Endodermal cell (in vitro differentiated cells): Measurements from ENCODE around the gene BIVM. TPM values are rescaled to one million over a fixed set of nuclear protein-coding genes. Genes with fewer than 3 reads are reported as not detected.

Experiments
- DNase-seq: peaks from one replicate; pipeline ENCODE4 v3.0.0-alpha.2; 2017
- H3K27ac ChIP-seq: 2 replicates; pipeline ENCODE4 v1.5.1; 2013; ENCODE audit warnings: mild to moderate bottlenecking, low read depth, low read length, moderate library complexity
- H3K27me3 ChIP-seq: 2 replicates; pipeline ENCODE4 v1.6.1; 2013; ENCODE audit warnings: mild to moderate bottlenecking, low read length, moderate library complexity; ENCODE audit not compliant: insufficient read depth, control insufficient read depth, poor library complexity, severe bottlenecking
- H3K36me3 ChIP-seq: 2 replicates; pipeline ENCODE4 v1.7.0; 2013; ENCODE audit warnings: mild to moderate bottlenecking, low read length, moderate library complexity; ENCODE audit not compliant: control insufficient read depth, insufficient read depth
- H3K4me1 ChIP-seq: one replicate; pipeline ENCODE4 v1.7.0; 2013; ENCODE audit warnings: low read length; ENCODE audit not compliant: control insufficient read depth, insufficient read depth
- H3K4me3 ChIP-seq: 2 replicates; pipeline ENCODE4 v1.5.1; 2013; ENCODE audit warnings: mild to moderate bottlenecking, low read length, moderate library complexity
- H3K9ac ChIP-seq: 2 replicates; pipeline ENCODE4 v1.6.1; 2013; ENCODE audit warnings: mild to moderate bottlenecking, low read length, moderate library complexity; ENCODE audit not compliant: poor library complexity, severe bottlenecking; ENCODE audit errors: extremely low read depth
- H3K9me3 ChIP-seq: 2 replicates; pipeline ENCODE4 v1.6.1; 2013; ENCODE audit warnings: mild to moderate bottlenecking, low read length, moderate library complexity; ENCODE audit not compliant: control insufficient read depth
- H3K27ac Mint-ChIP-seq: 2 replicates; pipeline ENCODE4 v1.8.0; 2020; ENCODE audit warnings: mixed read lengths
- H3K27me3 Mint-ChIP-seq: 2 replicates; pipeline ENCODE4 v1.8.0; 2021; ENCODE audit warnings: mild to moderate bottlenecking, mixed read lengths; ENCODE audit not compliant: insufficient read depth
- H3K36me3 Mint-ChIP-seq: 2 replicates; pipeline ENCODE4 v1.8.0; 2020; ENCODE audit warnings: low read depth, mixed read lengths
- H3K4me1 Mint-ChIP-seq: 2 replicates; pipeline ENCODE4 v1.8.0; 2020; ENCODE audit warnings: mixed read lengths
- H3K4me3 Mint-ChIP-seq: 2 replicates; pipeline ENCODE4 v1.8.0; 2020; ENCODE audit warnings: mild to moderate bottlenecking, moderate library complexity, mixed read lengths
- H3K9me3 Mint-ChIP-seq: 2 replicates; pipeline ENCODE4 v1.8.0; 2020; ENCODE audit warnings: mild to moderate bottlenecking, mixed read lengths
- CTCF ChIP-seq: fragments of 200-600 bp; sonication (generic); conservative IDR thresholded peaks from 2 replicates; pipeline ENCODE4 v1.5.0; 2021; ENCODE audit warnings: antibody characterized with exemption, mild to moderate bottlenecking
- WGBS, 2 experiments: methylation state at CpG; one replicate each; pipeline versions ENCODE4 v1.1.5 to v1.1.7; 2013; ENCODE audit warnings: missing lambda C conversion rate in 2 of 2, mixed read lengths in 1 of 2; ENCODE audit not compliant: insufficient coverage in 1 of 2, insufficient read length in 1 of 2; 5-methylcytosine and 5-hydroxymethylcytosine counted together
- total RNA-seq, 2 donors: library from RNA; stranded (reverse); fragmentation: NEBNext Ultra II Directional in 1 of 2; extraction: Animal tissue kit (Norgen Biotek cat#: 25700) in 1 of 2; gene quantifications; 2 replicates in 1 of 2; 3 replicates in 1 of 2; pipeline ENCODE4 v1.2.1, GENCODE V29; 2021

Gene BIVM
- total RNA-seq, 2 donors from 2014 or later: 14.7 to 15.0 TPM

- Histone ChIP-seq H3K4me3 (no peak overlapping the region), H3K4me1 (no peaks in the 10 kb centered on the region), H3K9me3 (peaks cover 3% of the 10 kb centered on the region), H3K27ac (no peak overlapping the region), H3K9ac (no peak overlapping the region), H3K36me3 (peaks cover 66% of the 10 kb centered on the region), H3K27me3 (no peaks in the 10 kb centered on the region)
- Mint-ChIP-seq H3K4me1 (no peaks in the 10 kb centered on the region), H3K27me3 (no peaks in the 10 kb centered on the region), H3K36me3 (peaks cover 51% of the 10 kb centered on the region), H3K4me3 (no peak overlapping the region), H3K27ac (peak overlapping the region; percentile 48), H3K9me3 (no peaks in the 10 kb centered on the region)
- no peak for DNase-seq
- 65 to 67% methylated on average over 4 to 5 of the region's 5 CpGs for WGBS, 2 experiments
- TF ChIP-seq CTCF: no peak
Observed at GRCh38 chr13:102869948-102870676, 71.2 kb downstream of the BIVM start.

GRCh38 chr13:102870677-102871415 lies 71.9 kb downstream of the BIVM start:
- H3K9me3 ChIP-seq: peaks cover 3% of the 10 kb centered on the region

GRCh38 chr13:102872131-102872530 lies 73.2 kb downstream of the BIVM start:
- H3K4me1 Mint-ChIP-seq: no peaks in the 10 kb centered on the region
- H3K9me3 Mint-ChIP-seq: no peaks in the 10 kb centered on the region
- no peak for DNase-seq
- no peaks in the 10 kb centered on the region for H3K27me3 Mint-ChIP-seq
- Histone ChIP-seq H3K36me3 (peaks cover 65% of the 10 kb centered on the region), H3K4me1 (no peaks in the 10 kb centered on the region), H3K27me3 (no peaks in the 10 kb centered on the region), H3K27ac (no peak overlapping the region), H3K4me3 (no peak overlapping the region), H3K9me3 (peaks cover 3% of the 10 kb centered on the region), H3K9ac (no peak overlapping the region)
- no peak overlapping the region for H3K27ac Mint-ChIP-seq
- H3K4me3 Mint-ChIP-seq: no peak overlapping the region
- TF ChIP-seq CTCF: no peak
- whole genome bisulfite sequencing, 2 experiments: 96 to 100% methylated on average over 4 to 5 of the region's 7 CpGs
- peaks cover 42% of the 10 kb centered on the region for H3K36me3 Mint-ChIP-seq

More at GRCh38 chr13:102870677-102871415, 71.9 kb downstream of the BIVM start:
- H3K36me3 Mint-ChIP-seq: peaks cover 49% of the 10 kb centered on the region
- peak; percentile 83 for DNase-seq
- H3K4me1 ChIP-seq: no peaks in the 10 kb centered on the region
- WGBS, 2 experiments: 53 to 62% methylated on average over 13 to 22 of the region's 22 CpGs
- TF ChIP-seq CTCF: peak; percentile 90
- no peak overlapping the region for H3K27ac ChIP-seq
- no peak overlapping the region for H3K4me3 ChIP-seq
- no peak overlapping the region for H3K9ac ChIP-seq
- no peaks in the 10 kb centered on the region for H3K27me3 Mint-ChIP-seq
- H3K4me3 Mint-ChIP-seq: no peak overlapping the region
- H3K27ac Mint-ChIP-seq: no peak overlapping the region
- H3K4me1 Mint-ChIP-seq: no peaks in the 10 kb centered on the region
- H3K9me3 Mint-ChIP-seq: no peaks in the 10 kb centered on the region
- peaks cover 68% of the 10 kb centered on the region for H3K36me3 ChIP-seq
- no peaks in the 10 kb centered on the region for H3K27me3 ChIP-seq
